HG02840 (cell line): ENCODE data around the gene UTS2R.
"Not testable (repeated sequence)": the region's sequence is repeated elsewhere in the genome, so short reads cannot be mapped to it uniquely, and the experiment has no call there.

Experiments used
- ATAC-seq: cut with Tn5 transposase; IDR thresholded peaks from one replicate; pipeline ENCODE4 v1.9.1; 2021; ENCODE audit warnings: mild to moderate bottlenecking, moderate library complexity, moderate number of reproducible peaks; ENCODE audit not compliant: unreplicated experiment, low FRiP score

UTS2R gene

GRCh38 chr17:82373072-82373452 lies 1.5 kb downstream of the UTS2R start:
- not testable (repeated sequence) for ATAC-seq

GRCh38 chr17:82373731-82374625 lies 2.4 kb downstream of the UTS2R start:
- no peak for ATAC-seq

DNA sequence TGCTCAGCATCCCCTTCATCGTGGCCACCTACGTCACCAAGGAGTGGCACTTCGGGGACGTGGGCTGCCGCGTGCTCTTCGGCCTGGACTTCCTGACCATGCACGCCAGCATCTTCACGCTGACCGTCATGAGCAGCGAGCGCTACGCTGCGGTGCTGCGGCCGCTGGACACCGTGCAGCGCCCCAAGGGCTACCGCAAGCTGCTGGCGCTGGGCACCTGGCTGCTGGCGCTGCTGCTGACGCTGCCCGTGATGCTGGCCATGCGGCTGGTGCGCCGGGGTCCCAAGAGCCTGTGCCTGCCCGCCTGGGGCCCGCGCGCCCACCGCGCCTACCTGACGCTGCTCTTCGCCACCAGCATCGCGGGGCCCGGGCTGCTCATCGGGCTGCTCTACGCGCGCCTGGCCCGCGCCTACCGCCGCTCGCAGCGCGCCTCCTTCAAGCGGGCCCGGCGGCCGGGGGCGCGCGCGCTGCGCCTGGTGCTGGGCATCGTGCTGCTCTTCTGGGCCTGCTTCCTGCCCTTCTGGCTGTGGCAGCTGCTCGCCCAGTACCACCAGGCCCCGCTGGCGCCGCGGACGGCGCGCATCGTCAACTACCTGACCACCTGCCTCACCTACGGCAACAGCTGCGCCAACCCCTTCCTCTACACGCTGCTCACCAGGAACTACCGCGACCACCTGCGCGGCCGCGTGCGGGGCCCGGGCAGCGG lies 3.2 kb downstream of the UTS2R start:
- ATAC-seq, result no peak

DNA sequence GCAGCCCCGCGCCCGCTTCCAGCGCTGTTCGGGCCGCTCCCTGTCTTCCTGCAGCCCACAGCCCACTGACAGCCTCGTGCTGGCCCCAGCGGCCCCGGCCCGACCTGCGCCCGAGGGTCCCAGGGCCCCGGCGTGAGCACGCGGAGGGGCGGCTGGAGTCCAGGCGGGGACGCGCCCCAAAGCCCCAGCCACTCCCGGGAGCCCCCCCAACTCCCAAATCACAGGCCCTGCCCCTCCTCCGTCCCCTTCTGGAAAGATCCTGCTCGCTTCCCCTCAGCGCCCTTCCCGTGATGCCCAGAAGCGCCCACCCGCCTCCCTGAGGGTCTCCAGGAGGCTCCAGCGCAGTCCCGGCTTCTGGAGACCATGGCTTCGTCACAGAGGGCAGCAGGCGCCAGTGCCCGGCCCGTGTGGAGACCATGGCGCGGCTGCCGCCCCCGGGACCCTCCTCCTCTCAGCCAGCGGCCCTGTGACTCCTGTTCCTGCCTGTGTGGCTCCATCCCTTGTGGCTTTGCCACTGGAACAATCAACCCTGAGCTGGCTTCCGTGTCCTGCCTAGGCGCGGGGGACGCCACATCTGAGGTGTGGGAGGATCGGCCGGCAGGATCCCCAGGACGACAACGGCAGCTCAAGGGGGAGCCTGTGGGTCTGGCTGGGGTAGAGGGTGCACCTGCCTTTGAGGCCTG lies 3.9 kb downstream of the UTS2R start:
- no peak for ATAC-seq

DNA sequence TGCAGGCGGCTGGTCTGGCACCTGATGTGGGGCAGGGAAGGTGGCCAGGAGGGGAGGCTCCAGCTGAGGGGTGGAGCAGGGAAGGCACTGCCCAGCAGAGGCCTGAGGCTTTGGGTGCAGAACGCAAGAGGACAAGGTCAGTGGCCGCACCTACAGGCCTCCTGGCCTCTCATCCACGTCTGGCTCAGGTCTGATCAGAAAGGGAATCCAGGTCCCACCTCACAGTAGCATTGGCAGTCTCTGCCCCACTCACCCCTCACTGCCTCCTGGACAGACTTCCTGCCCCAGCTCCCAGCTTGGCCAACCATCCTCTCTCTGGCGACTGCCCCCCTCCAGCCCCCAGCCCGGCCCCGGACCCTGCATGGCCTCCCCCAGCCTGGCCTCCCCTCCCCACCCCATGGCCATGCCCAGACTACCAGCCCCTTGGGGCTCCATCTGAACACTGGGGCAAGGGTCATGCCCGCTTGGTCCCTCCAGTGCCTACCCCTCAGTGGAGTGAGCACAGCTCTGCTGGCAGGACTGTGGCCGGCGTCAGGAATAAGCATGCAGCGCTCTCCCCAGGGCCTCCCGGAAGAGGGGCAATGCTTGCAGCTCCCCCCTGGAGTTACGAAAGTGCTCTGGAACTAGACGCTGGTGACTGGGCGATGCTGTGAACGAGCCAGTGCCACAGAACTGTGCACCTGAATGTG lies 4.6 kb downstream of the UTS2R start:
- ATAC-seq, result no peak

- not testable (repeated sequence) for ATAC-seq
These were observed 5.7 kb downstream of the UTS2R start for GRCh38 chr17:82377294-82377693.

GRCh38 chr17:82377924-82378740 lies 6.6 kb downstream of the UTS2R start:
- ATAC-seq, result no peak

- no peak for ATAC-seq
These were observed 7.1 kb downstream of the UTS2R start for GRCh38 chr17:82378741-82379021.

- ATAC-seq, result no peak
These were observed 9.5 kb downstream of the UTS2R start for GRCh38 chr17:82380860-82381702.

DNA sequence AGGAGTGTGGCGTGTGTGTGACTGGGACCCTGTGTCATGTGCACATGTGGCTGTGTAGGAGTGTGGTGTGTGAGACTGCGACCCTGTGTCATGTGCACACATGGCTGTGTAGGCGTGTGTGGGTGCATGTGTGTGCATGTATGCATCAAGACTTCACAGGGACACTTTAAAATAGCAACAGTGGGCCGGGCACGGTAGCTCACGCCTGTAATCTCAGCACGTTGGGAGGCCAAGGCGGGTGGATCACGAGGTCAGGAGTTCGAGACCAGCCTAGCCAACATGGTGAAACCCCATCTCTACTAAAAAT lies 10.1 kb downstream of the UTS2R start:
- not testable (repeated sequence) for ATAC-seq

GRCh38 chr17:82382220-82382932 lies 10.8 kb downstream of the UTS2R start:
- ATAC-seq, result not testable (repeated sequence)

- ATAC-seq, result no peak
These were observed 11.3 kb downstream of the UTS2R start for GRCh38 chr17:82382933-82383255.

GRCh38 chr17:82383411-82383810 lies 11.8 kb downstream of the UTS2R start:
- ATAC-seq, result no peak

- ATAC-seq, result no peak
These were observed 12.6 kb downstream of the UTS2R start for GRCh38 chr17:82384051-82384729.

GRCh38 chr17:82384730-82385481 lies 13.3 kb downstream of the UTS2R start:
- no peak for ATAC-seq

- ATAC-seq, result no peak
These were observed 14.1 kb downstream of the UTS2R start for GRCh38 chr17:82385559-82386254.

DNA sequence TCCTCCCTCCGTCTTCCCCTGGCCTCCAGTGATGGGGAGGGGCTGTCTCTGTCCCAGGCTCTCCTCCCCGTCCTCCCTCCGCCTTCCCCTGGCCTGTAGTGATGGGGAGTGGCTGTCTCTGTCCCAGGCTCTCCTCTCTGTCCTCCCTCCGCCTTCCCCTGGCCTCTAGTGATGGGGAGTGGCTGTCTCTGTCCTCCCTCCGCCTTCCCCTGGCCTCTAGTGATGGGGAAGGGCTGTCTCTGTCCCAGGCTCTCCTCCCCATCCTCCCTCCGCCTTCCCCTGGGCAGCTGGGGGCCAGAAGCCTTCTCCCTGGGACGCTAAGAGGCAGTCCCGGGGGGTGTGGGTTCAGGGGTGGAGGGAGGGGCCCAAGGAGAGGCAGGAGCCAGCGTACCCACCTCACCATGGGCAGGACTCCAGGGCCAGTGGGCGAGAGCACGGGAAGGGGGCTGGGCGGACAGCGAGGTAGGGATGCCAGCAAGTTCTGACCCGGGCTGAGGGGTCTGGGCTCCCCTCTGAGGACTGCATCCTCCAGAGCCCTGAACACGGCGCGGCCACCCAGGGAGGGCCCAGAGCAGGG lies 14.8 kb downstream of the UTS2R start:
- no peak for ATAC-seq
